ENCODE measurements around the gene RECQL. TPM values are rescaled to one million over a fixed set of nuclear protein-coding genes. Genes with fewer than 3 reads are reported as not detected.

Gene RECQL
- total and polyA plus RNA-seq, 2 of the 8 experiments (the other 6 are each of a cell fraction or from before 2014, with no cell fraction given): 8.1 to 40.3 TPM

DNA sequence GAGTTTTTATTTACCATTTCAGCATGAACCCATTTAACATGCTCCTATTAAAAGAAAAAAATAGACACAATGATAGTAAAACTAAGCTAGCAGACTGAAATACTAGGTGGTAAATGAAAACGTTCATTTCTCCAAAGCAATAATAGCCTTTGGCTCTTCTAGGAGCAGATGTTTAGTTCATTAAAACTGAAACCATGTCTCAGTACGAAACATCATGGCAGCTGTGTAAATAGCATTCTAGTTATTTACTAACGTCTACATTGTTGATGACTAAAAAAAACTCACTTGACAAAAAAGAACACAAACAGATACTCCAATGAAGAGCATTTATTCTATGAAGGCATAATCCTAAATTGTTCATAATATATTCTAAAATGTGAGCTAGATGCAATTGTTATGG lies 17.9 kb downstream of the RECQL start (continued):
- TF ChIP-seq, protein P1, sequence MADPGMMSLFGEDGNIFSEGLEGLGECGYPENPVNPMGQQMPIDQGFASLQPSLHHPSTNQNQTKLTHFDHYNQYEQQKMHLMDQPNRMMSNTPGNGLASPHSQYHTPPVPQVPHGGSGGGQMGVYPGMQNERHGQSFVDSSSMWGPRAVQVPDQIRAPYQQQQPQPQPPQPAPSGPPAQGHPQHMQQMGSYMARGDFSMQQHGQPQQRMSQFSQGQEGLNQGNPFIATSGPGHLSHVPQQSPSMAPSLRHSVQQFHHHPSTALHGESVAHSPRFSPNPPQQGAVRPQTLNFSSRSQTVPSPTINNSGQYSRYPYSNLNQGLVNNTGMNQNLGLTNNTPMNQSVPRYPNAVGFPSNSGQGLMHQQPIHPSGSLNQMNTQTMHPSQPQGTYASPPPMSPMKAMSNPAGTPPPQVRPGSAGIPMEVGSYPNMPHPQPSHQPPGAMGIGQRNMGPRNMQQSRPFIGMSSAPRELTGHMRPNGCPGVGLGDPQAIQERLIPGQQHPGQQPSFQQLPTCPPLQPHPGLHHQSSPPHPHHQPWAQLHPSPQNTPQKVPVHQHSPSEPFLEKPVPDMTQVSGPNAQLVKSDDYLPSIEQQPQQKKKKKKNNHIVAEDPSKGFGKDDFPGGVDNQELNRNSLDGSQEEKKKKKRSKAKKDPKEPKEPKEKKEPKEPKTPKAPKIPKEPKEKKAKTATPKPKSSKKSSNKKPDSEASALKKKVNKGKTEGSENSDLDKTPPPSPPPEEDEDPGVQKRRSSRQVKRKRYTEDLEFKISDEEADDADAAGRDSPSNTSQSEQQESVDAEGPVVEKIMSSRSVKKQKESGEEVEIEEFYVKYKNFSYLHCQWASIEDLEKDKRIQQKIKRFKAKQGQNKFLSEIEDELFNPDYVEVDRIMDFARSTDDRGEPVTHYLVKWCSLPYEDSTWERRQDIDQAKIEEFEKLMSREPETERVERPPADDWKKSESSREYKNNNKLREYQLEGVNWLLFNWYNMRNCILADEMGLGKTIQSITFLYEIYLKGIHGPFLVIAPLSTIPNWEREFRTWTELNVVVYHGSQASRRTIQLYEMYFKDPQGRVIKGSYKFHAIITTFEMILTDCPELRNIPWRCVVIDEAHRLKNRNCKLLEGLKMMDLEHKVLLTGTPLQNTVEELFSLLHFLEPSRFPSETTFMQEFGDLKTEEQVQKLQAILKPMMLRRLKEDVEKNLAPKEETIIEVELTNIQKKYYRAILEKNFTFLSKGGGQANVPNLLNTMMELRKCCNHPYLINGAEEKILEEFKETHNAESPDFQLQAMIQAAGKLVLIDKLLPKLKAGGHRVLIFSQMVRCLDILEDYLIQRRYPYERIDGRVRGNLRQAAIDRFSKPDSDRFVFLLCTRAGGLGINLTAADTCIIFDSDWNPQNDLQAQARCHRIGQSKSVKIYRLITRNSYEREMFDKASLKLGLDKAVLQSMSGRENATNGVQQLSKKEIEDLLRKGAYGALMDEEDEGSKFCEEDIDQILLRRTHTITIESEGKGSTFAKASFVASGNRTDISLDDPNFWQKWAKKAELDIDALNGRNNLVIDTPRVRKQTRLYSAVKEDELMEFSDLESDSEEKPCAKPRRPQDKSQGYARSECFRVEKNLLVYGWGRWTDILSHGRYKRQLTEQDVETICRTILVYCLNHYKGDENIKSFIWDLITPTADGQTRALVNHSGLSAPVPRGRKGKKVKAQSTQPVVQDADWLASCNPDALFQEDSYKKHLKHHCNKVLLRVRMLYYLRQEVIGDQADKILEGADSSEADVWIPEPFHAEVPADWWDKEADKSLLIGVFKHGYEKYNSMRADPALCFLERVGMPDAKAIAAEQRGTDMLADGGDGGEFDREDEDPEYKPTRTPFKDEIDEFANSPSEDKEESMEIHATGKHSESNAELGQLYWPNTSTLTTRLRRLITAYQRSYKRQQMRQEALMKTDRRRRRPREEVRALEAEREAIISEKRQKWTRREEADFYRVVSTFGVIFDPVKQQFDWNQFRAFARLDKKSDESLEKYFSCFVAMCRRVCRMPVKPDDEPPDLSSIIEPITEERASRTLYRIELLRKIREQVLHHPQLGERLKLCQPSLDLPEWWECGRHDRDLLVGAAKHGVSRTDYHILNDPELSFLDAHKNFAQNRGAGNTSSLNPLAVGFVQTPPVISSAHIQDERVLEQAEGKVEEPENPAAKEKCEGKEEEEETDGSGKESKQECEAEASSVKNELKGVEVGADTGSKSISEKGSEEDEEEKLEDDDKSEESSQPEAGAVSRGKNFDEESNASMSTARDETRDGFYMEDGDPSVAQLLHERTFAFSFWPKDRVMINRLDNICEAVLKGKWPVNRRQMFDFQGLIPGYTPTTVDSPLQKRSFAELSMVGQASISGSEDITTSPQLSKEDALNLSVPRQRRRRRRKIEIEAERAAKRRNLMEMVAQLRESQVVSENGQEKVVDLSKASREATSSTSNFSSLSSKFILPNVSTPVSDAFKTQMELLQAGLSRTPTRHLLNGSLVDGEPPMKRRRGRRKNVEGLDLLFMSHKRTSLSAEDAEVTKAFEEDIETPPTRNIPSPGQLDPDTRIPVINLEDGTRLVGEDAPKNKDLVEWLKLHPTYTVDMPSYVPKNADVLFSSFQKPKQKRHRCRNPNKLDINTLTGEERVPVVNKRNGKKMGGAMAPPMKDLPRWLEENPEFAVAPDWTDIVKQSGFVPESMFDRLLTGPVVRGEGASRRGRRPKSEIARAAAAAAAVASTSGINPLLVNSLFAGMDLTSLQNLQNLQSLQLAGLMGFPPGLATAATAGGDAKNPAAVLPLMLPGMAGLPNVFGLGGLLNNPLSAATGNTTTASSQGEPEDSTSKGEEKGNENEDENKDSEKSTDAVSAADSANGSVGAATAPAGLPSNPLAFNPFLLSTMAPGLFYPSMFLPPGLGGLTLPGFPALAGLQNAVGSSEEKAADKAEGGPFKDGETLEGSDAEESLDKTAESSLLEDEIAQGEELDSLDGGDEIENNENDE (IDR thresholded peaks at IDR 0.05; ENCODE audit: insufficient replicate concordance, low read length): no peak
- TF ChIP-seq, protein P2, sequence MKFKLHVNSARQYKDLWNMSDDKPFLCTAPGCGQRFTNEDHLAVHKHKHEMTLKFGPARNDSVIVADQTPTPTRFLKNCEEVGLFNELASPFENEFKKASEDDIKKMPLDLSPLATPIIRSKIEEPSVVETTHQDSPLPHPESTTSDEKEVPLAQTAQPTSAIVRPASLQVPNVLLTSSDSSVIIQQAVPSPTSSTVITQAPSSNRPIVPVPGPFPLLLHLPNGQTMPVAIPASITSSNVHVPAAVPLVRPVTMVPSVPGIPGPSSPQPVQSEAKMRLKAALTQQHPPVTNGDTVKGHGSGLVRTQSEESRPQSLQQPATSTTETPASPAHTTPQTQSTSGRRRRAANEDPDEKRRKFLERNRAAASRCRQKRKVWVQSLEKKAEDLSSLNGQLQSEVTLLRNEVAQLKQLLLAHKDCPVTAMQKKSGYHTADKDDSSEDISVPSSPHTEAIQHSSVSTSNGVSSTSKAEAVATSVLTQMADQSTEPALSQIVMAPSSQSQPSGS (IDR thresholded peaks at IDR 0.05; ENCODE audit: low read length): no peak
- TF ChIP-seq EP300 (IDR thresholded peaks at IDR 0.05; ENCODE audit: borderline replicate concordance in 1 of 2, low read depth in 2 of 2, low read length in 2 of 2) (no peak), ASH2L (IDR thresholded peaks at IDR 0.05; ENCODE audit: low read length) (no peak), SIX5 (IDR thresholded peaks at IDR 0.05; ENCODE audit: low read depth, low read length) (no peak)
- TF ChIP-seq, protein P3, sequence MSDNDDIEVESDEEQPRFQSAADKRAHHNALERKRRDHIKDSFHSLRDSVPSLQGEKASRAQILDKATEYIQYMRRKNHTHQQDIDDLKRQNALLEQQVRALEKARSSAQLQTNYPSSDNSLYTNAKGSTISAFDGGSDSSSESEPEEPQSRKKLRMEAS (IDR thresholded peaks at IDR 0.05): no peak
- TF ChIP-seq, protein P4, sequence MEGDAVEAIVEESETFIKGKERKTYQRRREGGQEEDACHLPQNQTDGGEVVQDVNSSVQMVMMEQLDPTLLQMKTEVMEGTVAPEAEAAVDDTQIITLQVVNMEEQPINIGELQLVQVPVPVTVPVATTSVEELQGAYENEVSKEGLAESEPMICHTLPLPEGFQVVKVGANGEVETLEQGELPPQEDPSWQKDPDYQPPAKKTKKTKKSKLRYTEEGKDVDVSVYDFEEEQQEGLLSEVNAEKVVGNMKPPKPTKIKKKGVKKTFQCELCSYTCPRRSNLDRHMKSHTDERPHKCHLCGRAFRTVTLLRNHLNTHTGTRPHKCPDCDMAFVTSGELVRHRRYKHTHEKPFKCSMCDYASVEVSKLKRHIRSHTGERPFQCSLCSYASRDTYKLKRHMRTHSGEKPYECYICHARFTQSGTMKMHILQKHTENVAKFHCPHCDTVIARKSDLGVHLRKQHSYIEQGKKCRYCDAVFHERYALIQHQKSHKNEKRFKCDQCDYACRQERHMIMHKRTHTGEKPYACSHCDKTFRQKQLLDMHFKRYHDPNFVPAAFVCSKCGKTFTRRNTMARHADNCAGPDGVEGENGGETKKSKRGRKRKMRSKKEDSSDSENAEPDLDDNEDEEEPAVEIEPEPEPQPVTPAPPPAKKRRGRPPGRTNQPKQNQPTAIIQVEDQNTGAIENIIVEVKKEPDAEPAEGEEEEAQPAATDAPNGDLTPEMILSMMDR (IDR thresholded peaks at IDR 0.05; ENCODE audit: control extremely low read depth in 1 of 3, insufficient read depth in 1 of 3, low read depth in 1 of 3, low read length in 3 of 3): no peak

Data from H1 (cell line).